Stomach (tissue), 9 donors: ENCODE measurements around the gene NUDT5. TPM values are rescaled to one million over a fixed set of nuclear protein-coding genes. Genes with fewer than 3 reads are reported as not detected.

Source experiments
- DNase-seq, 2 donors: peaks; one replicate each; pipeline versions ENCODE4 v3.0.0 to v3.0.0-alpha.2; 2013 to 2019
- H3K27ac ChIP-seq, 5 donors: fragments of 200-600 bp in 4 of 5; sonication (generic) in 4 of 5; one replicate each; pipeline ENCODE4 v1.5.1; 2013 to 2019; ENCODE audit warnings: mild to moderate bottlenecking in 1 of 5, moderate library complexity in 1 of 5
- H3K27me3 ChIP-seq, 3 donors: fragments of 200-600 bp; sonication (generic); one replicate each; pipeline ENCODE4 v1.5.1; 2017 to 2019; ENCODE audit warnings: mixed run types in 1 of 3
- H3K36me3 ChIP-seq, 4 donors: fragments of 200-600 bp; sonication (generic); 1 replicate in 3 of 4; 2 replicates in 1 of 4; pipeline ENCODE4 v1.5.1; 2016 to 2019
- H3K4me1 ChIP-seq, 4 donors: fragments of 200-600 bp; sonication (generic); one replicate each; pipeline ENCODE4 v1.5.1; 2016 to 2019
- H3K4me3 ChIP-seq, 4 donors: fragments of 200-600 bp; sonication (generic) in 3 of 4; one replicate each; pipeline ENCODE4 v1.5.1; 2016 to 2019; ENCODE audit warnings: mild to moderate bottlenecking in 1 of 4
- H3K9me3 ChIP-seq, 4 donors: fragments of 200-600 bp; sonication (generic); one replicate each; pipeline ENCODE4 v1.5.1; 2016 to 2019
- CTCF ChIP-seq, 7 experiments: fragments of 450-650 bp in 4 of 7; fragments of 200-600 bp in 3 of 7; sonication (generic) in 3 of 7; IDR thresholded peaks; one replicate each; pipeline ENCODE4 v1.5.1; 2016 to 2019; ENCODE audit warnings: antibody characterized with exemption in 7 of 7, control low read depth in 2 of 7, mild to moderate bottlenecking in 1 of 7
- EP300 ChIP-seq: sonication (generic); formaldehyde crosslinking; IDR thresholded peaks from one replicate; pipeline ENCODE4 v1.6.1; 2017; ENCODE audit warnings: antibody characterized with exemption
- POLR2A ChIP-seq, 4 donors: fragments of 450-650 bp; IDR thresholded peaks; one replicate each; pipeline ENCODE4 v1.6.1; 2016; ENCODE audit warnings: antibody characterized with exemption in 4 of 4, control low read depth in 2 of 4, mild to moderate bottlenecking in 1 of 4, moderate library complexity in 1 of 4
- POLR2AphosphoS5 ChIP-seq, 3 donors: sonication (generic); formaldehyde crosslinking; IDR thresholded peaks; one replicate each; pipeline ENCODE4 v1.6.1; 2016; ENCODE audit warnings: antibody characterized with exemption in 3 of 3
- WGBS, 5 donors: extraction: QIAGEN DNeasy Blood & Tissue Kit in 3 of 5; methylation state at CpG; one replicate each; pipeline versions ENCODE4 v1.1.5 to v1.1.7; 2013 to 2018; 5-methylcytosine and 5-hydroxymethylcytosine counted together
- intact Hi-C: fragments of 100-400 bp; cut with DNase I; formaldehyde crosslinking; loops from one replicate; pipeline ENCODE4 v1.15.1; 2023; ENCODE audit warnings: low total_unique reads
- polyA plus RNA-seq, 3 donors: library from polyadenylated mRNA; stranded (reverse); fragments of 200-250 nt; gene quantifications; one replicate each; pipeline ENCODE4 v1.2.3, GENCODE V29; 2013
- total RNA-seq, 5 donors: library from RNA; depleted of rRNA; stranded (reverse); fragments of >200 nt; gene quantifications; one replicate each; pipeline versions ENCODE4 v1.1.0 to v1.2.3, GENCODE V29; 2014 to 2016
- donor health status: healthy with polysubstance abuse.
- donor health status: Bipolar disorder and iron deficiency.
- donor health status: healthy.

NUDT5 gene
- total and polyA plus RNA-seq, 8 donors, result 21.4 to 49.4 (median 38.7) TPM

DNA sequence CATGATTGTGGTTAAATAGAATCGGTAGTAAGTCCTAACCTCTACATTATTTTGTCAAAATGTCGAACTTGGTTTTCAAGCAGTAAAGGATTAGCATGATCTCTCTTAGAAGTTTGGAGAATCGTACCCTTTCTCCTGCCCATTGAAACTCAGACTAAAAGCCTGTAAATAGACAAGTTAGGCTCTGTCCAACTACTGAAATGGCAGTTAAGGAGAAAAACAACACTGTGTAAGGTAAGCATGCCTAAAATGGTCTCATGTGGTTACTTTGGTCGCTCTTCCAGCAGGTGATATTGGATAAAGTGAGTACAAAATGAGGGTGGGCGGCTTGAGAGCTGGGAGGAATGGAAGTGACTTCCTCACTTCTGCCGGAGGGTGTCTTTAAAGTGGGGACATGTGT lies 41.2 kb downstream of the NUDT5 start:
- no peaks in the 10 kb centered on the region for H3K9me3 ChIP-seq
- no peak overlapping the region for H3K27ac ChIP-seq
- 93 to 97% (median 94%) methylated on average over 6 of the region's 6 CpGs for WGBS, 5 donors
- no peak for DNase-seq
- intact Hi-C loops, result no loop called here
- no peaks in the 10 kb centered on the region for H3K4me1 ChIP-seq
- H3K4me3 ChIP-seq, result no peak overlapping the region
- TF ChIP-seq POLR2AphosphoS5 (IDR thresholded peaks at IDR 0.05) (no peak), CTCF (IDR thresholded peaks at IDR 0.05) (no peak), POLR2A (IDR thresholded peaks at IDR 0.05) (no peak), EP300 (no peak)
- H3K36me3 ChIP-seq, result peaks cover 8 to 92% (median 80%) of the 10 kb centered on the region in 4 donors
- no peaks in the 10 kb centered on the region for H3K27me3 ChIP-seq

GRCh38 chr10:12150163-12150562 lies 45.5 kb downstream of the NUDT5 start:
- Histone ChIP-seq H3K36me3 (peaks cover 0 to 86% (median 68%) of the 10 kb centered on the region in 4 donors), H3K27ac (no peak overlapping the region), H3K27me3 (no peaks in the 10 kb centered on the region), H3K4me3 (no peak overlapping the region), H3K4me1 (no peaks in the 10 kb centered on the region), H3K9me3 (no peaks in the 10 kb centered on the region)
- TF ChIP-seq POLR2A (IDR thresholded peaks at IDR 0.05) (no peak), EP300 (no peak), POLR2AphosphoS5 (IDR thresholded peaks at IDR 0.05) (no peak), CTCF (IDR thresholded peaks at IDR 0.05) (no peak)
- DNase-seq, result no peak
- intact Hi-C loops, result no loop called here
- 69 to 92% (median 79%) methylated on average over 4 of the region's 4 CpGs for WGBS, 5 donors

DNA sequence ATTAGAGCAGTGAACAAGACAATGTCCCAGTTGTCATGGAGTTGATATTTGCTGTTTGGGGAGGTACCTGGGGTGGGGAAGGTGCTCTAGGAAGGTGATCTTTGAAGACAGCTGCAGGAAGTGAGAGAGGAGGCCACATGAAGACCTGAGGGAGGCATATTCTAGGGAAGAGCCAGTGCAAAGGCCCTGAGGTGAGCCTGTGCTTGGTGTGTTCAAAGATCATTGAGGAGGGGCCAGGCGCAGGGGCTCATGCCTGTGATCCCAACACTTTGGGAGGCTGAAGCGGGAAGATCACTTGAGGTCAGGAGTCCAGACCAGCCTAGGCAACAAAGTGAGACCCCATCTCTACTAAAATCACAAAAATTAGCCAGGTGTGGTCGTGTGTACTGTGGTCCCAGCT lies 51.2 kb downstream of the NUDT5 start:
- no peaks in the 10 kb centered on the region for H3K9me3 ChIP-seq
- DNase-seq, result no peak
- no peaks in the 10 kb centered on the region for H3K4me1 ChIP-seq
- WGBS, 5 donors, result 90 to 100% (median 94%) methylated on average over 3 of the region's 3 CpGs
- H3K36me3 ChIP-seq, result peaks cover 13 to 89% (median 77%) of the 10 kb centered on the region in 4 donors
- TF ChIP-seq POLR2AphosphoS5 (IDR thresholded peaks at IDR 0.05), result no peak
- intact Hi-C loops, result no loop called here
- no peak overlapping the region for H3K27ac ChIP-seq
- no peak overlapping the region for H3K4me3 ChIP-seq
- no peaks in the 10 kb centered on the region for H3K27me3 ChIP-seq

DNA sequence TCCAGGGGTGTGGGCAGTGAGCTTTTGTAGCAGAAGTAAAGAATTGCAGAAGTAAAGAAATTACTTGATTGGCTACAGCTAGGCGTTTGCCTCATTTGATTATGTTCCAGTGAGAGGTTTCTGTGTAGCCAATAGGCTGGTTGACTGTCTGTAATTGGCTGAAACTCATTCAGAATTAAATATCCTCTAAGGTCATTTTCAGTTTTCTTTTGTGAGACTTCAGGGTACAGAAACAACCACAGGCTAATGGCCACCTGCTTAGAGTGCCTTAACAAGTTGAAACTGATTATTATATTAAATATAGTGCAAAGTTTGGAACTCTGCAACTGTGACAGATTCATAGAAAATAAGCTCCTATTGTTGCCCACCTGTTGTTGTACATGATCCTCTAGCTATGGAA lies 55.7 kb downstream of the NUDT5 start:
- no peaks in the 10 kb centered on the region for H3K9me3 ChIP-seq
- peaks cover 27 to 94% (median 91%) of the 10 kb centered on the region in 4 donors for H3K36me3 ChIP-seq
- H3K4me1 ChIP-seq, result no peaks in the 10 kb centered on the region
- intact Hi-C loops, result no loop called here
- WGBS, 5 donors, result 29 to 96% (median 92%) methylated on average over 1 of the region's 1 CpG
- TF ChIP-seq POLR2A (IDR thresholded peaks at IDR 0.05) (no peak), EP300 (no peak), POLR2AphosphoS5 (IDR thresholded peaks at IDR 0.05) (no peak), CTCF (IDR thresholded peaks at IDR 0.05) (no peak)
- no peaks in the 10 kb centered on the region for H3K27me3 ChIP-seq
- no peak for DNase-seq
- H3K27ac ChIP-seq, result no peak overlapping the region
- H3K4me3 ChIP-seq, result no peak overlapping the region

GRCh38 chr10:12135631-12136030 lies 60.1 kb downstream of the NUDT5 start:
- H3K27ac ChIP-seq, result no peak overlapping the region
- TF ChIP-seq POLR2AphosphoS5 (IDR thresholded peaks at IDR 0.05), result no peak
- no peak for TF ChIP-seq POLR2A (IDR thresholded peaks at IDR 0.05)
- no peak for TF ChIP-seq EP300
- TF ChIP-seq CTCF (IDR thresholded peaks at IDR 0.05), result no peak
- H3K4me3 ChIP-seq, result no peak overlapping the region
- DNase-seq, result no peak
- WGBS, 5 donors, result 70 to 80% (median 71%) methylated on average over 3 of the region's 3 CpGs
- peaks cover 18 to 74% (median 62%) of the 10 kb centered on the region in 4 donors for H3K36me3 ChIP-seq
- intact Hi-C loops, result no loop called here
- no peaks in the 10 kb centered on the region for H3K27me3 ChIP-seq
- peaks cover 0 to 8% (median 5%) of the 10 kb centered on the region in 4 donors for H3K4me1 ChIP-seq
- no peaks in the 10 kb centered on the region for H3K9me3 ChIP-seq
